T-helper 1 cell treated with Interleukin-12 subunit alpha and Interleukin-12 subunit beta and Interleukin-4 antibody, amounts not matched to agents 30 μg/mL and 1 μg/mL, for 36 hours (primary cell): Measurements from ENCODE around the gene PRICKLE4.

Source experiments
- H3K27ac Mint-ChIP-seq: one replicate; pipeline ENCODE4 v1.8.0; 2021; ENCODE audit warnings: mild to moderate bottlenecking, mixed read lengths
- H3K27me3 Mint-ChIP-seq: one replicate; pipeline ENCODE4 v1.8.0; 2021; ENCODE audit warnings: low read depth, mixed read lengths
- H3K36me3 Mint-ChIP-seq: one replicate; pipeline ENCODE4 v1.8.0; 2021; ENCODE audit warnings: low read depth, mixed read lengths
- H3K4me1 Mint-ChIP-seq: one replicate; pipeline ENCODE4 v1.8.0; 2021; ENCODE audit warnings: low read depth, mixed read lengths
- H3K4me3 Mint-ChIP-seq: one replicate; pipeline ENCODE4 v1.8.0; 2021; ENCODE audit warnings: mild to moderate bottlenecking, moderate library complexity, mixed read lengths
- H3K9me3 Mint-ChIP-seq: one replicate; pipeline ENCODE4 v1.8.0; 2021; ENCODE audit warnings: mixed read lengths

The PRICKLE4 gene

GRCh38 chr6:41780551-41781365 is at the start of gene PRICKLE4:
Gene PRICKLE4 (plus strand): TSS chr6:41780782. CDS start chr6:41783474, 2,692 bp downstream.
- peaks cover 9% of the 10 kb centered on the region for H3K27me3 Mint-ChIP-seq
- H3K27ac Mint-ChIP-seq, result peak within 1 kb of the TSS; percentile 36
- no peaks in the 10 kb centered on the region for H3K9me3 Mint-ChIP-seq
- no peaks in the 10 kb centered on the region for H3K36me3 Mint-ChIP-seq
- peak within 1 kb of the TSS; percentile 89 for H3K4me3 Mint-ChIP-seq
- peaks cover 16% of the 10 kb centered on the region for H3K4me1 Mint-ChIP-seq

- Mint-ChIP-seq H3K27ac (no peak overlapping the region), H3K4me3 (no peak overlapping the region), H3K36me3 (peaks cover 1% of the 10 kb centered on the region), H3K4me1 (peaks cover 35% of the 10 kb centered on the region), H3K9me3 (no peaks in the 10 kb centered on the region), H3K27me3 (no peaks in the 10 kb centered on the region)
Measured at GRCh38 chr6:41731561-41732086, 49.0 kb upstream of the PRICKLE4 start.

DNA sequence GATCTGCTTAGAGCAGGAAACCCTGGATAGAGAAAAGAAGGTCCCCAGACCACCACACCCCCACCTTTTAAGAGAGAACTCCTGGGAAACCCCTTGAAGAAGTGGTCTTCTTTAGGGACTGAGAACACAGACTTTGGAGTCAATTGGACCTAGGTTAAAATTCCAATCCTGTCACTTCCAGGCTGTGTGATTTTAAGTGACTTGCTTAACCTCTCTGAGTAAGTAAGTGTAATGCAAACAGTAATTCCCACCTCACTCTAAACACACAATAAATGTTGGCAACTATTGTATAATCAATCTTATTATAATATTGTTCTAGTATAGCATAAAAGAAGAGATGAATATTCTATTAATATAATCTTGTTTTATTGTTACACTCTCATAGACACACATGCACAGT is 48.4 kb upstream of the PRICKLE4 start:
- H3K27me3 Mint-ChIP-seq, result no peaks in the 10 kb centered on the region
- peaks cover 31% of the 10 kb centered on the region for H3K4me1 Mint-ChIP-seq
- peak overlapping the region; percentile 81 for H3K27ac Mint-ChIP-seq
- peak overlapping the region; percentile 62 for H3K4me3 Mint-ChIP-seq
- peaks cover 1% of the 10 kb centered on the region for H3K36me3 Mint-ChIP-seq
- no peaks in the 10 kb centered on the region for H3K9me3 Mint-ChIP-seq

DNA sequence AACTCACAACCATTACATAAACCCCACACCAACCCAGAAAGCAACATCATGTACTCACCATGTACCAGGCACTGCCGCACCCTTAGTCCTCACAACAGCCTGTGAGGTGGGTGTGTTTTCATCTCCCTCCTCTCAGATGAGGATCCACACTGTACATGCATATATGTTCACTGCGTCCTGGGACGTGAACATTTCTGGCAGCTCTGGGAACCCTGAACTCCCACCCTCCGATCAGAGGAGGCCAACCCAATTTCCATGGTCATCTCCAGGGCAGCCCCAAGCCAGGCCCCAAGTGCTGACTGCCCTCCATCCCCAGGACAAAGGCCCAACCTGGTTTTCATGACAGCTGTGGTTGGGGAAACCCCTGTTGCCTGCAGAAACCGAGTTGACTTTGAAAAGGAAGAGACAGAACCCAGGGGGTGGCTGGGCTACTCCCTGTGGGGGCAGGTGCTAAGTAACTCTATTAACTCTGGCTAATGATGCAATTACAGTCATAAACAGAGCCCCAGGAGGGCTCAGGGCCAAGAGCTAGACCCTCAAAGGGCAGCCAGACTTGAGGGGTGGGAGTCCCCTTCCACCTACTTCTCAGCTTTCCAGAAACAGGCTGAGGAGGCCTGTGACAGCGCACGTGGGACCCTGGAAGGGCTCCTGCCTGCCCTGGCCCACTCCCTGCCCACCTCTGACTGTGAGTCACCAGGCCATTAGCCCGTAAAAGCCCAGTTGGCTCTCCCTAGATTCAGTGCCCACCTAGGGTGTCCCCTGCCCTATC is 47.8 kb upstream of the PRICKLE4 start:
- peaks cover 30% of the 10 kb centered on the region for H3K4me1 Mint-ChIP-seq
- H3K27ac Mint-ChIP-seq, result peak overlapping the region; percentile 81
- H3K36me3 Mint-ChIP-seq, result peaks cover 1% of the 10 kb centered on the region
- H3K4me3 Mint-ChIP-seq, result peak overlapping the region; percentile 62
- no peaks in the 10 kb centered on the region for H3K27me3 Mint-ChIP-seq
- no peaks in the 10 kb centered on the region for H3K9me3 Mint-ChIP-seq

DNA sequence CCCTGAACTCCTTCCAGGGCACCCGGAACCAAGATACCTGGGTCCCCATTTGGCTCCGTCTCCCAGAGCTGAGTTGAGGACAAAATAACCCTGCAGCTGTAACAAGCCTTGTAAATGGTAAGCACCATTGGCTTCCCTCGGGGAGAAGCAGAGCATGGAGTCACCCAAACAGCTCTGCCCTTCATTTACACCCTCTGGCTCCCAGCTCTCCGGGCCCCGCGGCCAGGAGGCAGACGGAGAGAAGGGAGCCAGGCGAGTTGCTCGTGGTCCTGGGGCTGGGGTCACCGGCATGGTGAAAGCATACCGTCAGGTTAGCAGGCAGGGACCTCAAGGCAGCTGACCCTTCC is 47.2 kb upstream of the PRICKLE4 start:
- no peaks in the 10 kb centered on the region for H3K9me3 Mint-ChIP-seq
- H3K27ac Mint-ChIP-seq, result peak overlapping the region; percentile 76
- peaks cover 1% of the 10 kb centered on the region for H3K36me3 Mint-ChIP-seq
- H3K4me3 Mint-ChIP-seq, result peak overlapping the region; percentile 62
- peaks cover 30% of the 10 kb centered on the region for H3K4me1 Mint-ChIP-seq
- H3K27me3 Mint-ChIP-seq, result no peaks in the 10 kb centered on the region

DNA sequence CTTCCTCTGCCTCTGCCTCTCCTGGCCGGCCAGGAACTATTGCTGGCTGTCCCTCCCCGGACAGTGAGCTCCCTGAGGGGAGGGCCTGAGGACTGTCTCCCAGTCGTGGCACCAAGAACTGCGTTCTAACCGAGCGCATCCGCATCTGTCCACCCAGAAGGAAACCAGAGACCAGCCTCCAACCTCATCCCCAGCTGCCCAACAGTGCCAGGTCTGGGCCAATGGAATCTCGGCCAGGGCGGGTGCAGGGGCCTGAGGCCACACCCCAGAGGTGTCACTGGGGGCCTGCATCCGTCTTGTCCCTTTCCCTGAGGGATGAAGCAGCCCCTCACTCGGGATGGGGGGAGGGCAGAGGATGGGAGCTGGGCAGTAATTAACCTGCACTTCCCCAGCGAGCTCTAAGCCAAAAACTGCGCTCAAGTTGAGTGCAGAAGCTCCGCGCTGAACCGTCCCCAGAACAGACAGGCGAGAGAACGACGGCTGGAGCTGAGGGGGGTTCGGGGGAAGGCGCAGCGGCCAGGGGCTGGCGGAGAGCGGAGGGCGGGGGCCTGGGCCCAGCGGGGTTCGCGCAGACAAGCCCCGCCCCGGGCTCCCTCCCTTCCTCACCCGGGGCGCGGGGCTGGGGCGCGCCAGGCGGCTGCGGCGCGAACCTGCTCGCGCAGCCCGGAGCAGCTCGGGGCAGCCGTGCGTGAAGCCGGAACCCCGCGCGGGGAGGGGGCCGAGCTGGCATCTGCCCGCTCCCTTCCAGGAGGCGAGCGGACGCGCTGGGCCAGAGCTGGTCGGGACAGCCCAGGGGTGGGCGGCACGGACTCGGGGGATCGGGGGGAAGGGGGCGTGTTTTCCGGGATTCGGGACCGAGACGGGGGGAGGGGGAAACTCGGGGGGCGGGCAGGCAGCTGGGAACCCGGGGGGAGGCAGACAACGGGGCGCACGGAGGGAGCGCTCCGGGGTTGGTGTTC is 46.6 kb upstream of the PRICKLE4 start:
- peaks cover 1% of the 10 kb centered on the region for H3K36me3 Mint-ChIP-seq
- H3K27me3 Mint-ChIP-seq, result no peaks in the 10 kb centered on the region
- H3K4me1 Mint-ChIP-seq, result peaks cover 30% of the 10 kb centered on the region
- H3K27ac Mint-ChIP-seq, result peak overlapping the region; percentile 76
- H3K9me3 Mint-ChIP-seq, result no peaks in the 10 kb centered on the region
- H3K4me3 Mint-ChIP-seq, result peak overlapping the region; percentile 62

DNA sequence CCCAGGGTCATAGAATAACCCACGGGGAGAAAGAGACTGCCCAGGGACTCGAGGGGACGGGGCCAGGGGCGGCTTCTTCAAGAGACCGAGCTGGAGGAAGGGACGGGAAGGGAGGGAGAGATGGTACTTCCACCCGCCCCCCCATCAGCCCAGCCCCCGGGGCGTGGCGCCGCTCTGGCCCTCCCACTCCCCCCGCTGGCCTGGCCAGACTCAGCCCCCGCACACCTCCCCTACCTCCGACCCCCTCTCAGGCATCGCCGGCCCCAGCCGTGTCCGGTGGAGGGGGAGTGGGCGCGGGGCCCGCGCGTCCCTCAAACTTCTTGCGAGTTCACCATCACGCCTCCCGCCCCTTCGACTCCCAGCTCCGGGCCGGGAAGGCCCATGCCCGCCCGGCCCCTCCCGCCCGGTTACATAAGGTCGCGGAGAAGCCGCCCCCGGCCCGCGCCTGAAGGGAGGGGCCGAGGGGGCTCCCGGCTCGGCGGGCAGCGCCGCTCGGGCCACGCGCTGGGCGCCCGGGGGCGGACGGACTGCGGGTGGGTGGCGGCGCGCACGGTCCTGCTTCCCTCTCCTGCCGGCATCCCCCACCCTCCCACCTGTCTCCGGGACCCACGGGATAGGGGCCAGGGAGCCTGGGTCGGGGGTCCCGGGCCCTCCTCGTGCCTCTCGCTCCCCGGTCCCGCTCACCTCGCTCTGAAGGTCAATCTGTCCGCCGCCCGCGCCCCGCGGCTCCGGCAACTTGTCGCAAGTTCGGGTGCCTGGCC is 45.7 kb upstream of the PRICKLE4 start:
- peak overlapping the region; percentile 74 for H3K27ac Mint-ChIP-seq
- H3K9me3 Mint-ChIP-seq, result no peaks in the 10 kb centered on the region

GRCh38 chr6:41735427-41736185 is 45.0 kb upstream of the PRICKLE4 start, which contains the start of gene TFEB:
Gene TFEB (minus strand): TSS chr6:41735608. CDS start chr6:41691213, 44,395 bp downstream.
- peaks cover 1% of the 10 kb centered on the region for H3K36me3 Mint-ChIP-seq
- no peaks in the 10 kb centered on the region for H3K9me3 Mint-ChIP-seq
- peak within 1 kb of the TSS; percentile 74 for H3K27ac Mint-ChIP-seq
- H3K4me1 Mint-ChIP-seq, result peaks cover 23% of the 10 kb centered on the region
- no peaks in the 10 kb centered on the region for H3K27me3 Mint-ChIP-seq
- peak within 1 kb of the TSS; percentile 78 for H3K4me3 Mint-ChIP-seq

More for the DNA sequence above, 45.7 kb upstream of the PRICKLE4 start:
- Mint-ChIP-seq H3K4me3 (peak overlapping the region; percentile 78), H3K4me1 (peaks cover 30% of the 10 kb centered on the region), H3K36me3 (peaks cover 1% of the 10 kb centered on the region), H3K27me3 (no peaks in the 10 kb centered on the region)

- Mint-ChIP-seq H3K27me3 (no peaks in the 10 kb centered on the region), H3K4me1 (peaks cover 18% of the 10 kb centered on the region), H3K36me3 (peaks cover 1% of the 10 kb centered on the region), H3K9me3 (no peaks in the 10 kb centered on the region), H3K4me3 (no peak overlapping the region), H3K27ac (no peak overlapping the region)
Measured at GRCh38 chr6:41736186-41736733, 44.3 kb upstream of the PRICKLE4 start.

- Mint-ChIP-seq H3K4me1 (peaks cover 14% of the 10 kb centered on the region), H3K36me3 (peaks cover 1% of the 10 kb centered on the region), H3K27me3 (no peaks in the 10 kb centered on the region), H3K9me3 (no peaks in the 10 kb centered on the region), H3K4me3 (no peak overlapping the region), H3K27ac (no peak overlapping the region)
Measured at GRCh38 chr6:41736800-41737555, 43.6 kb upstream of the PRICKLE4 start.

DNA sequence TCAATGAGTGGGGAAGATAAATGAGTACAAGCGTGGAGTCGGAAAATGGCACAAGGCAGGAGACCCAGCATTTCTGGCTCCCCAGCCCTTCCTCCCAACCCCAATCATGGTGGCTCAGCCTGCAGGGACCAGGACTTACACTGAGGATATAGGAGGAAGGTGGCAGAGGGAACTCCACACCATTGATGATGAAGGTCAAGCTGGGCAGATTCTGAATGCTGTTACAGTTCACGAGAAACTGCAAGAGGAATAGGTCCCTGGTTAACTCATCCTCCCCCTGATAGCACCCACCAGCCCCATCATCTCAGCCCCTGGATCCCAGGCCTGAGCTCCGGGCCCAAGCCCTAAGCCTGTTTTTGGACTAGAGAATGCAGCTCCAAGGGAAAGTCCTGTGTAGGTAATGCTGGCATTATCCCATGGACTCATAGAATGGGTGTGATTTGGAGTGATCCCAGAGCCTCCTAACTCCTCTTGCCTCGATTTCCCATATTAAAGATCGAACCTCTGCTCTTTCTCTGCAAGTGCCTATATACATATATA is 42.9 kb upstream of the PRICKLE4 start:
- Mint-ChIP-seq H3K9me3 (no peaks in the 10 kb centered on the region), H3K27me3 (no peaks in the 10 kb centered on the region), H3K4me1 (peaks cover 10% of the 10 kb centered on the region), H3K27ac (no peak overlapping the region), H3K4me3 (no peak overlapping the region), H3K36me3 (no peaks in the 10 kb centered on the region)

GRCh38 chr6:41739041-41739440 is 41.5 kb upstream of the PRICKLE4 start:
- Mint-ChIP-seq H3K27ac (no peak overlapping the region), H3K4me1 (peaks cover 3% of the 10 kb centered on the region), H3K9me3 (no peaks in the 10 kb centered on the region), H3K4me3 (no peak overlapping the region), H3K36me3 (no peaks in the 10 kb centered on the region), H3K27me3 (no peaks in the 10 kb centered on the region)
